Hematopoietic multipotent progenitor cell treated with erythropoietin and hydrocortisone succinate and interleukin-3 and kit ligand, for 4 days (in vitro differentiated cells): ENCODE results near the gene MYO3A.

Source experiments
- DNase-seq: peaks from one replicate; pipeline ENCODE4 v3.0.0-alpha.2; 2015

Gene MYO3A

DNA sequence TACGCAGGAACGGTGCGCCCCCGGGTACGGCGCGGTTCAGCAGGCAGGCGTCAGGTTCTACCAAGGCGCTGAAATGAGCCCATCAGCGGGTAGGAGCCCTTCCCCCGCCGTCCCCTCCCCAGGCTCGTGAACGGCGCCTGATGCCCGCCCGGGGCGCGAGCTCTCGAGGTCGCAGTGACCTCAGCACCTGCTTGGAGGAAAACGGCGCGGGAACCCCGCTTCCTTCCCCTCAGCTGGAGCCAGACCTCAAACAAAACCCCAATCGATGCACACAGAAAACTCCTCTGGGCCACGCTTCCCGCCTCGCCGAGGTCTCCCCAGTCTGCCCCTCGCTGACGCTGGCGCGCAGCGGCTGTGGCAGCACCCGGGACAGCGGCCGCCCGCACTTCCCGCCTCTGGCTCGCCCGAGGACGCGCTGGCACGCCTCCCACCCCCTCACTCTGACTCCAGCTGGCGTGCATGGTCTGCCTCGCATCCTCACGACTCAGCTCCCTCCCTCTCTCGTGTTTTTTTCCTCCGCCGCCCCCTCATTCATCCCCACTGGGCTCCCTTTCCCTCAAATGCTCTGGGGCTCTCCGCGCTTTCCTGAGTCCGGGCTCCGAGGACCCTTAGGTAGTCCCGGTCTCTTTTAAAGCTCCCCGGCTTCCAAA is 282.0 kb downstream of the MYO3A start:
- peak; percentile 58 for DNase-seq

DNA sequence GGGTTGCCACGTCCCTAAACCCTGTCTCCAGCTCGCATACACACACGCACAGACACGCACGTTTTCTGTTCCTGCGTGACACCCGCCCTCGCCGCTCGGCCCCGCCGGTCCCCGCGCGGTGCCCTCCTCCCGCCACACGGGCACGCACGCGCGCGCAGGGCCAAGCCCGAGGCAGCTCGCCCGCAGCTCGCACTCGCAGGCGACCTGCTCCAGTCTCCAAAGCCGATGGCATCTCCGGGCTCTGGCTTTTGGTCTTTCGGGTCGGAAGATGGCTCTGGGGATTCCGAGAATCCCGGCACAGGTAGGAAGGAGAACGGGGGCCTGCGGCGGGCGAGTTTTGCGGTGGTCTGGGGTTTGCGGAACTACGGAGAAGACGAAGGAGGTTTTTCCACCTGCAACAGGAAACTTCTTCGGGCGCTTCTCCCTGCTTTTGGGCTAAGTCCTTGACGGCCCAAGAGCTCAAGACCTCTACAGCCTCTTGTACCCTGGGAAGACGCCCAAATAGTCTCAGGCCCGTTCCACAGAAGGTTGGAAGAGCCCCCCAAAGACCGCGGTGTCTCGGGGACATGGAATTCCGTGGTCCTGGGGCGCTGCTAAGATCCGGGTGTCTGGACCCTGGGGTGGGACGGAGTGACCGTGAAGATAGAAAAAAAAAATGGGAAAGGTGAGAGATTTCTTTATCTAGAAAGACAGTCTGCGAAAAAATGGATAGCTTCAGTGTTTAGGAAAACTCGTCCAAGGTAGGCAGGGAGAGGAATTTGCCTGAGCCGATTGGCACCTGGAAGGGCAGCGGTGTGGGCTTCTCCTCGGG is 282.8 kb downstream of the MYO3A start, which contains the start of gene GAD2:
GAD2 (plus strand) TSS at position 190 of the 811 bp plus-strand sequence; CDS start at position 226, 36 bp downstream.
- no peak for DNase-seq

DNA sequence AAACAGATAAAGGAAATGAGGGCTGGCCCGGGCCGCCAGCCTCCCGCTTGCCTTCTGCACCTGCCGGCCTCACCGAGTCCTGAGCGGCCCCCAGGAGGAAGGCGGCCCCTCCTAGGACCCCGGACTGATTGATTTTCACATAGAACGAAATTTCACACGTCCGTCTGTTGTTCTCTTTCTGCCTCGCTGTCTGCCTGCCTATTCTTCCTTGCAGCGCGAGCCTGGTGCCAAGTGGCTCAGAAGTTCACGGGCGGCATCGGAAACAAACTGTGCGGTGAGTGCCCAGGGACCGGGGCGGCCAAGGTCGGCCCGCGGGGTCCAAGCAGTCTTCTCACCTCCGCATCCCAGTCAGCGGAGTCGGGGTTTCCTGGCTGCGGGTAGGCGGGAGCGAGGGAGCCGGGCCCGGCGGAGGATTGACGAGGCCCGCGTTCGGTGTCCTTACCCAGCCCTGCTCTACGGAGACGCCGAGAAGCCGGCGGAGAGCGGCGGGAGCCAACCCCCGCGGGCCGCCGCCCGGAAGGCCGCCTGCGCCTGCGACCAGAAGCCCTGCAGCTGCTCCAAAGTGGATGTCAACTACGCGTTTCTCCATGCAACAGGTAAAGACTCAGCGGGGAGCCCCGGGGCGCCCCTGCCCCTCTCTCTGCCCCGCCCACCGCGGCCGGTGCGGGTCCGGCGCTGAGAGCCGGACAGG is 283.5 kb downstream of the MYO3A start:
- DNase-seq: no peak

DNA sequence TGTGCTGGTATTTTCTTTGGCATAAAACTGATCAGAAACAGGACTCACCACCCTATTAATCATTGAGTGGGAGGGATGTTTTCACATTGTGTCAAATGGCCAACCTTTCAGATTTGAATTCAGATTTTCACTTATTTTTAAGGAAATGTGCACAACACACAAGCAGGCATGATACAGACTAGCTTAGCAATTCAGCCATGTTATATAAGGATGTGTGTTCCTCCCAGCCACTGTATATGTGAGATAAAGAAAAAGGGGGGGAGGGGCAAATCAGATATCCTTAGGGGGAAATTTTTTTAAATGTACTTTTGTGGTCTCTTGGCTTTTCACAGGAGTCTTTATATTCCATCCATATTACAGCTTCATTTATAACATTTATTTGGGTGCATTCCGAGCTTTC is 285.6 kb downstream of the MYO3A start:
- no peak for DNase-seq

DNA sequence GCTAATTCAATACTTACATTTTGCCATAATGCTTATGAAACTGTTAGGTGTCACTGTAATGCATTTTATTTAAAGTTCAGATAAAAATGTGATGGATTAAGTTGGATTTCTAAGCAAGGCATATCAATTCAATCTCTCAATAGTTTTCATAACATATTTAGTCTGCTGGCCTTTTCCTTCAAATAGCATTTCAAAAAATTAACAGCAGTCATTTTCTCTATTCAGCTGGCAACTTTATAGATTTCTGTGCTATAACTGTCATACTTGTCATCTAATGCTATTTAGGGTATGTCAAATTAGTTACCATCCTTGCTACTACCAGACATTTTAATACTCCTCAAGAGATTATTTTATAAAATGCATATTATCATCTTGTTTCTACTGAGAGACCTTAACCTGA is 286.9 kb downstream of the MYO3A start:
- DNase-seq: no peak

DNA sequence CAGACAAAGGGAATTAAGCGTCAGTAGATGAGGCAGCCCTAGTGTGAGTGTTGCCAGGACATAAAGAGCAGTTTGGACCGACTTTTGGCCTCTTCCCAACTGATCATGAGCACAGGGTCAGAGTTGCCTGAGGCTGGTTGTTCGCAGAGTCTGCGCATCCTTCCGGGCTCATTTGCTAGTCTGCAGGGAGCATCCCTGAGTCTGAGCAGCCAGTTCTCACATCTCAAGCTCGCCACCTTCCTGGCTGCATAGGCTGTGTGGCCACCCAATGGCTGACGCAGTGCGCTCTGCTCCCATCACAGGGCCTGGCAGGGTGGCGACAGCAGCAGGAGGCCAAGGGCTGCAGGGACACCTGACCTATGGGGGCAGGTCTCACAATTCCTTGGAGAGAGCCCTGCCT is 287.5 kb downstream of the MYO3A start:
- DNase-seq: no peak

DNA sequence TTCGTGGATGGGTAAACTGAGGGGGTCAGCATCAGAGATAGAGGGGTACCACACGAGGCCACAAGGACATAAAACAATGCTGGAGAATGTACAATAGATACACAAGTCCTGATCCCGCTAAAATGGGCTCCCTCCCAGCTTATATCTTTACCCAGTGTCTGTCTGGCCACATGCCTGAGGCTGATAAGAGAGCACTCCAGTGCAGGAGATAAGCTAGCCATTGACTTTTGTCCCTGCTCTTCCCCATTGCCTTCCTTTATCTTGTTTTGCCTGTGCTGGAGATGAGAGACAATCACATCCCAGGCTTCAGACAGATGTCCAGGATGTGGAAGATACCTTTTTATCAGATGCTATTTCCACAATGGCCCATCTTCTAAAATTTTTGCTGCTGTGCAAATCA is 288.5 kb downstream of the MYO3A start:
- peak; percentile 62 for DNase-seq

DNA sequence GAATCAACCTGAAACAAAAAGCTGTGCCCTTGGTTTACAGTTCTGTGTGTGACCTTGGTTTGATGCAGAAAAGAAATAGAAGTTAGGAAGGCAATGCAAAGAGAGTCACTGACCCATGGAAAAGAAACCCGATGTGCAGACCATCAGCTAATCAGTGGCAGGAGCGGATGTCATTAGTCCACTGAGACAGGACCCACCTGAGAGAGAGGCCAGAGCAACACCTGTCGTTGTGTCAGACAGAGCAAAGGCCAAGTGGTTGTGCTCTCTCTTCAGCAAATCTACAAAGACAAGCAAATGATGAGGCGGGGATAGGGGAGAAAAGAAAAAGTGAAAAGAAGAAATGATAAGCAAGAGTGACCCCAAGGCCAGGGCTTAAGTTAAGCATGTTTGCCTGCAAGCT is 291.3 kb downstream of the MYO3A start:
- DNase-seq: no peak

DNA sequence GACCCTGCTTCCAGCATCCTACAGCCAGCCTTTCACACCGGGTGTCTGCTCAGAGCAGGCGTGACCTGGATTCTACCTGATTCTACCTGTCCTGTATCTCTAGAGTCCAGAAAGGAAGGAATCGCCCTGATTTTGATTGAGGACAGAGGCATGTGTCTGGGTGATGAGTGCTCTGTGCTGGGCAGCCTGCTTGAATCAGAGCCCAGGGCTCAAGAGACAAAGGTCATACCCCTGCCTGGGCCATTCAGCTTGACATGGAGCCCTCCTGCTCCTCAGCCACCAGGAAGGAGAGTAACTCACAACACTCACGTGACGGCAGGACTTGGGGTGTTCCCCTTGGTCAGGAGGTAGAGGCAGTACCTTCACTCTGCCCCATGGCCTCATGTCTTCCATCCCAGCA is 293.8 kb downstream of the MYO3A start:
- no peak for DNase-seq

DNA sequence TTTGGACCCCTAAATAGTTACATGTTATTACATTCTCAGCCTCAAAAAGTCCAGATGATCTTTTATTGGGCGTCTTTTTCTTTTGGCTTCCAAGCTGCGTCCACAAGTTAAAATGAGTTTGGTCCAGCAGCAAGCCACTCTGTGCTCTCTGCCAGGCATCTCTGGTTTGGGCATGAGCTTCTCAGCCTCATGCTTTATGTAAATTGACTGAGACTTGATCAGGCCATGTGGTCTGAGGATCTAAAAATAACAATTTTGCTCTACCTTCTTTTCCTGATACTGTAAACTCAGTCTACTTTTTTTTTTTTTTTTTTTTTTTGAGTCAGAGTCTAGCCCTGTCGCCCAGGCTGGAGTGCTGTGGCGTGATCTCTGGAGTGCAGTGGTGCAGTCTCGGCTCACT is 298.1 kb downstream of the MYO3A start:
- DNase-seq: no peak

DNA sequence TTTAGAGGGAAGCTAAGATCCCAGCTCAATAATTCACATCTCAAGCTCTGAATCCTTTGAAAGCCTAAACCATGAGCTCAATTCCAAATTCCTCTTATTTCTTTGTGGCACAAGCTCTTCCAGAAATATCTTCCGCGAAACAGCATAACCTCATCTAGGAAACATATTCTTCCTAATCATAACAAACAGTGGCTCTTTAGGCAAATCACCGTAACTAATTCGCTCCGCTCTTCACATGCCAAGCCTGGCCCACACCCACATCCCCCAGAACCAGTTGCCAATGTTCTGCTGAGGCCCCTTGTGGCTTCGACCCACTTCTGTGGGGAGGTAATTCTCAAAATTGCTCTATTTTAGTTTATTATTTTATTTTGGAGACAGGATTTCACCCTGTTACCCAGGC is 301.7 kb downstream of the MYO3A start:
- DNase-seq: no peak

DNA sequence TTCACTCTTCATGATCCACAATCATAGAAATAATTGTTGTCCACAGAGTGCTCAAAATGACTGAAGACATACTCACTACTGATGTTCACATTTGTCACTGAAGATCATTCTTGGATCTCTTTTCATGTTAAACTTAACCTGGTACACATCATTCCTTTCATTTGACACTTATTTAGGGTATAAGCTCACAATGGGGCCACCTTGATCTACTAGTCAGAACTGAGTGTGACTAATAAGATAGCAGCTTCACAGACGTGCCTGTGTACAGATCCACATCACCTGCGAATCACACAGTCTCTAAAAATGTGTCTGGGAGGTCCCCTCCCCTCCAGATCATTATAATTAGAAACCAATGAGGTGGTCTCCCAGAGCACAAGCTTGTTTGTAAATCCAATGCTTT is 304.3 kb downstream of the MYO3A start:
- DNase-seq: no peak

DNA sequence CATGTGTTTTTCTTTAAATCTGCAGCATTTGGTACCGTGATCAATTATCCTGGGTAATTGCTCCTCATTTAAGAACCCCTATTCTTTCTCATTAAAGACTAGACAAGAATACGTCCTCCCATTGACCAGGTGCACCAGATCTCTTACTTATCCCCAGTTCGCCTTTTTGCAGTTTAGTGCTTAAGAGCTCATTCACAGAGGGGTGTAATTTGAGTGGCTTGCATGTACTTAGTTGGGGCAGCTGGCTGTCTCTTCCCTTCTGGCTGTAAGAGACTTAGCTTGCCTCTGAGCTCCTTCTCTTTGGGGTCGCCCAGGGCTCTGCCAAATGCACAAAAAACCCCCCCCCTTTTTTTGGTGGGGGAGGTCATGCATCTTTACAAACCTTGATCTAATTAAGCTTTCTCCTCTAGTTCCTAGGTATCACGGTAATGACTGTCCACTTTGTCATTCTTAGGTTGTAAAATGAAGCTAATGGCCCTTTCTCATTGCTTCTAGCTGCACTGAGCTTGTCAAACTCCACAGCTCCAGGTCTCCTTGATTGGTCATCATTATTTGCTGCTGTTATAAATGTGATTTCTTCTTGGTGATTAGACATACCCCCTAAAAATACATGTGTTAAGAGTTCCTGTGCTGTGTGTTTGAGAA is 308.8 kb downstream of the MYO3A start:
- DNase-seq: no peak

DNA sequence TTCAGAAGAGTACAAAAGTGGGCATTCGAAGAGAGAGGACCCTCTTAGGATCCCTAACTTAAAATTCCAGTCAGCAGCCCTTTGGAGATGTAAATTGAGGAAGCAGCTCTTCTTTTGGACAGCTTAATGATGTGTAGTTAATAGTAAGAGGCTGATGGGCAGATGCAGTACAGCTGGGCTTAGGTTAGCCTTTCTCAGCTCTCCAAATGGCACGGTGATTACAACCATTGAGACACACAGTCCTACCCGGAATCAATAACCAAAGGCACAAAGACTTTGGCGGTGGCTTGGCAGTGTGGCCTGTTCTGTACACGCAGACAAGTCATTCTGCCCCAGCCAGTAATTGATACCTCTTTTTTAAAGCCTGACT is 309.3 kb downstream of the MYO3A start:
- no peak for DNase-seq

DNA sequence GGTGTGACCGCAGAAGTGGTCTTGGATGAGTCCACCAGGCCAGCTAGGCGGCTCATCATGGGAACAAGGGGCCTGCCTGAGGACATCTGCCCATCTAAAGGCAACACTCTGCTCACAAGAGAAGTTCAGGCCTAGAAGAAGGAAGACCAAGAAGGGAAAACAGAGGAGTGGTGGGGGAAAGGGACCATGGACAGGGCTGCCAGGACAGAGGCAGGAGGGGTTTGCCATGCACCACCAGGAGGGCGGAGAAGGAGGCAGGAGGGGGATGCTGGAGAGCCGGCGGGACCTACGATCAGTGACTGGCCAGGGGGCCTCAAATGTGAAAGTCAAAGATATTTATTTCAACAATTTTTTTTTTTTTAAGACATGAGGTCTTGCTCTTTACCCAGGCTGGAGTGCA is 315.7 kb downstream of the MYO3A start:
- DNase-seq: no peak

DNA sequence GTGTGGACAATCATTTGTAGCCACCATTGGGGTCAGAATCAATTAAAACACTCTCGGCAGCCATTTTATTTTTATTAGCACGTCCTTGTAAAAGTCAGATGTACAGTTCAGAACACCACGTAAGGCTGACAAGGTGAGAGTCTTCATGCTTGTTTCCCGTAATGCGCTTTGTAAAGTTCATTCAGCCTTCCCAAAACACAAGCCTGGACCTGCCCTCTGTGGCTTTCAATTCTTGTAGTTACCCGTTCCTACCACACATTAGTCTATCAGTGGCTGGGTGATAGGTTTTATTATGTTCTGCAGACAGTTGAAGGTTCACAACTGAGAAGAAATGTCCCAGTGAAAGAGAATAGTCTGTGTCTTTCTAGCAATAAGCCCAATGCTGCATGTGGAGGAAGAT is 317.9 kb downstream of the MYO3A start:
- DNase-seq: no peak

DNA sequence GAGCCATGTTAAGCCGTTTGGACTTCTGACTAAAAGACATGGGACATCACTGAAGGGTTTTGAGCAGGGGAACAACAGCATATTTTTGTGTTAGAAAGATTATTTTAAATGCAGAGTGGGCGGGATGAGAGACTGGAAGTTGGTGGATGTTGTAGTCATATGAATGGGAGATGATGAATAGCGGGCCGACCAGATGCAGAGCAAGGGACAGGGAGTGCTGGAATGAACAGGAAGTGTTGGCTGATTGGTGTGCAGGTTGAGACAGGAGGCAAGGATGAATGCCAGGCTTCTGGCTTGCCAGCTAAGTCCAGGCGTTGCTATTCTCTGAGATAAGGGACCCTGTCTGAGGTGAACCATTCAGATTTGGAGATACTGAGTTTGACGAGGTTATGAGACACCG is 320.6 kb downstream of the MYO3A start:
- DNase-seq: no peak

DNA sequence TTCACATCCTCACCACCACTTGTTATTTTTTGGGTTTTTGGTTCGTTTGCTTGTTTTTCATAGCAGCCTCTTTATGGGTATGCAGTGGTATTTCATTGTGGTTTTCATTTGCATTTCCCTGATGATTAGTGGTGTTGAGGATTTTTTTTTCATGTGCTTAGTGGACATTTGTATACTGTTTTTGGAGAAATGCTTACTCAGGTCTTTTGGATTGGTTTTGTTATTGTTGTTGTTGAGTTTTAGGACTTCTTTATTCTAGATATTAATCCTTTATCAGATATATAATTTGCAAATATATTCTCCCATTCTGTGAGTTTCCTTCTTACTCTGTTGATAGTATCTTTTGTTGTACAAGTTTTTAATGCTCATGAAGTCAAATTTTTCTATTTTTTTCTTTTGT is 325.3 kb downstream of the MYO3A start:
- DNase-seq: no peak
